HG03469 (cell line): Measurements from ENCODE around the gene NFU1.
A peak's percentile ranks its signal among the peaks of the same experiment; 100 is the strongest.

ENCODE experiments used
- ATAC-seq: cut with Tn5 transposase; IDR thresholded peaks from one replicate; pipeline ENCODE4 v1.9.1; 2021; ENCODE audit warnings: mild to moderate bottlenecking, moderate library complexity, moderate number of reproducible peaks; ENCODE audit not compliant: unreplicated experiment

Gene NFU1

DNA sequence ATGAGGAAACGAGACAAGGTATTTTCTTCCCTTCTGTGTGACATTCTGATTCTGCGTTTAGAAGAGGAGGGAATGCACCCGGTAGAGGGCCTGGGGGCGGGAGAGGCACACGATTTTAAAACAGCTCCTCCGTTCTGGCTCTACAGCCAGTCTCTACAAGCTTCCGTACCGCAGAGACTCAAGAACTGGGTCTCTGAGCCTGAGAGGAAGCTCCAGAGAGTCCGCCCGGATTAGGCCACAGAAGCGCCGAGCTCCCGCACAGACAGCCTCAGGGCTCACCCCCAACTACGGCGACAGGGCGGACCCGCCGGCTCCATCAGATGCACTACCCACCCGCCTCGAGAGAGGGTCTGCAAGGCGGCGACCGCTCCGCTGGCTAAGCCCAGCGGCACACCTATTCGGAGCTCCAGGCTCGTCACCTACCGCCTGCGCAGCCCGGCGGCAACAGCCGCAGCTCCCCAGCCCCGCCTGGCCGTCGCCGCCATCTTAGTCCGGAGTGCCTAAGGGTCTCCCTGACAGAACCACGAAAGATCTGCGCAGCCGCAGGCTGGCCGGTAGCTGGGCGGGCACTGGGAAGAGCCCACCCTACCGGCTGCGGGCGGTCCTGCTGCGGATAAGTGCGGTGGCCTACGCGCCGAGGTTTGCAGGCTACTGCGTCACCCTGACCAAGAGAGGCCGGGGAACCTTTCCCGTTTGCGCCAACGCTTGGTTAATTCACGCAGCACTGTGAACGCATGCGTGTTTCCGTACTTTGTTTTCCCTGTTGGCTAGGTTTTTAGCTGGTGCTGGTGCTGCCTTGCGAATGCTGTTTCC is at the start of gene NFU1:
Gene NFU1, minus strand, starts transcription at position 498 of the 813 bp plus-strand sequence. Its CDS starts 13 bp downstream, at position 485.
- ATAC-seq = peak; percentile 94

DNA sequence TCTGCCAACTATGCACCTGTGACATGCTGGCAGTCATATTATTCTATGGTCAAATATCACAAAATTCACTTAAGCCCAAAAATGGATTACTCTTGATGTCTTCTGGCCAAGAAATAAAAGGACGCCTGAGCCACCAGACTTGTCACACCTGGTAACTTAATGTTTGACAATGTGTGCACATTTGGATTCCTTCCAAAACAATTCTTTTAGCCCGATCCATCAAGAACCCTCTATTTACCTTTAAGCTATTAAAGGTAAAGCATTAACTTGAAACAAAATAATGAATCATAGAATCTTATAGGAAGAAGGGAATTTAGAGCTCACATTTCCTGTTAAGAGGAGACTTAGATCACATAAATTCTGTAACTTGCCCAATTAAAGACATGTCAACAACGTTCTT is 46.5 kb upstream of the NFU1 start:
- ATAC-seq = no peak

GRCh38 chr2:69483024-69483423 is 45.8 kb upstream of the NFU1 start:
- no peak for ATAC-seq

- no peak for ATAC-seq
These were observed 45.2 kb upstream of the NFU1 start for GRCh38 chr2:69482471-69482870.

GRCh38 chr2:69481421-69481820 is 44.2 kb upstream of the NFU1 start:
- ATAC-seq = no peak

DNA sequence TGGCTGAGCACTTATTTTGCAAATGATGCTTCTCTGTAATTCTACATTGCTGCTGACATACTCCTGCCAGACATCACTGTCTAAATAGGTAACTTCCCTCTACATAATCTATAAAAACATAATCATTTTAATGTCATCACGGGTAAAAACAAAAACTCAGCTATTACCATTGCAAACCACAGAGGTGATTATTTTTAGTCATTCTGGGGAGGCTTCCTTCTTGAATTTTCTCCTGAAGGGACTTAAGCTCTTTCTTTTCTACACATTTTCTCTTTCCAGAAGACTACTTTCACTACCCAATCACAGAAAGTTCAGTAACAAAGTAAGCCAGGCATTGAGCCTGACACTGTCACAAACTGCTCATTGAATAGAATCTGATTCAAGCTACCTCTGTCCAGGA is 40.4 kb upstream of the NFU1 start:
- ATAC-seq = no peak

DNA sequence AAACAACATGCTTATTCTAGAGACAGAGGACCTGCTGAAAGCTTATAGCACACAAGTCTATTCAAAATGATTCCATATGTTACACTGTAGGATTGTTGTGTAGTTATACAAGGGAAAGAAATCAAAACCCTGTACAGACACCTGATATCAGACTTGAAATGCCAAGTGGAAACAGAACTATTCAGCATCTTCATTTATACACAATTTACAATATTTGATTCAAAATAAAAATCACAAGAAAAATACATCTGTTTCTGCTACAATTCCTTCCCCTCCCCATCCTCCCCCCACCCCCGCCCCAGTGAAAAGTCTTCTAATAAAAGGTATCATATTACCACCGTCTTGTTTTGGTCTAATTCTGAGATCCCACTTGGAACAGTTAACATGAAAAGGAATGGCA is 37.5 kb upstream of the NFU1 start:
- no peak for ATAC-seq

GRCh38 chr2:69471793-69472192 is 34.6 kb upstream of the NFU1 start:
- no peak for ATAC-seq

GRCh38 chr2:69470911-69471310 is 33.7 kb upstream of the NFU1 start:
- no peak for ATAC-seq

GRCh38 chr2:69469784-69470183 is 32.5 kb upstream of the NFU1 start:
- no peak for ATAC-seq

GRCh38 chr2:69469375-69469774 is 32.1 kb upstream of the NFU1 start:
- no peak for ATAC-seq

- no peak for ATAC-seq
These were observed 29.5 kb upstream of the NFU1 start for GRCh38 chr2:69466728-69467127.

DNA sequence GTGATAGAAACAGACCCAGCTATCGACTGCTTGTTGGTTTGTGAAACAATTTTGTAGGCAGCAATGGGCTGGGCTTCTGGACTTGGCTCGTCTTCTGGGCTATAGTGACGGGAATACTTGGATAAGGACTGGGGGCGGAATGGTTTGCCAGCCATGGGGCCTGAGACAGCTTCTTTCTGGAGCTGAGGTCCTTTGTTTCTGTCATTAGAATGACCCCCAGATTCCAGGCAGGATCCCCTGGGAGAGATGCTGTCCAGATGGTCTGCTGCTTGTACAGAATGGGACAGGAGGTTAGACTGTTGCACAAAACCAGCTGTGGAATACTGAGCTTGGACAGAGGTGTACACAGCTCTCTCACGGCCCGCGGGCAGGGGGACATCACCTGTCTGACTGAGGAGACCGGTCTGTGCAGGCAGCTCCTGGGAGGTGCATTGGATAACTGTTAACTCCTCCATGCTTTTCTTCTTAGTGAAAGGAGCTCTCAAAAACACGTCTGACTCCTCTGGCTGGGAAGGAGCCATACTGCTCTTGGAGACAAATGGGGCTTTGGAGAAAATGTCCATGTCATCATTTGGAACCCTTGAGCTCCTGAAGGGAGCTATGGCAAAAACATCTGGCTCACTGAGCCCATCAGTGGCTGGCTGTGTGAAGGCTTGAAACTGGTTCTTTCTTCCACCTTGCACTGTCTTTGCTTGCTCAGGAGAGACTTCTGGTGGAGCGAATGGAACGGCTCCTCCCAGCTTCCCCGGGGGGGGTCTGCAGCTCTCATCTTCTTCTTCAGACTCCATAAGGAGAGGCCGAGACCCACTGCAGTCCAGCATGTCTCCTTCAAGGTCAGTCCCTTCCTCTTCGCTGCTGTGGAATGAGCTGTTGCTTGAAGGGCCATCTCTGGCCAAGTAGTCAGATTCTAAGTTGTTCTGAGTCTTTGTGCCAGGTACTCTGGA is 28.6 kb upstream of the NFU1 start:
- ATAC-seq = no peak

DNA sequence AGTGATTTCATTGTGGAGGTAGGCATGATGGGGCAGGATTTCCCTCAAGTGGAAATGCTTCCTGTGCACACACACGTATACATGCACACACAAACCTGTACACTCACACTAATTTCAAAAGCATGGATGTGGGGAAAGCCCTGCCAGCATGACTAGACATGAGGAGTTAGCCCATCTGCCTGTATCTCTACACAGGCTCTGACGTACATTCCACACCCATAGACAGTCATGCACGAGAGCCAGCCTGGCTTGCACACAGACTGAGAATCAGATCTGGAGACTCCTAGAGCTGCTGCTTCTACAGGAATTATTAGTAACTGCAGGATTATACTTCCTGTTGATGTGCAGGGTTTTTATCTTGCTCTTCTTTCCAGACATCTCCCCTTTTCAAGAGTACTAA is 27.3 kb upstream of the NFU1 start:
- ATAC-seq = no peak

DNA sequence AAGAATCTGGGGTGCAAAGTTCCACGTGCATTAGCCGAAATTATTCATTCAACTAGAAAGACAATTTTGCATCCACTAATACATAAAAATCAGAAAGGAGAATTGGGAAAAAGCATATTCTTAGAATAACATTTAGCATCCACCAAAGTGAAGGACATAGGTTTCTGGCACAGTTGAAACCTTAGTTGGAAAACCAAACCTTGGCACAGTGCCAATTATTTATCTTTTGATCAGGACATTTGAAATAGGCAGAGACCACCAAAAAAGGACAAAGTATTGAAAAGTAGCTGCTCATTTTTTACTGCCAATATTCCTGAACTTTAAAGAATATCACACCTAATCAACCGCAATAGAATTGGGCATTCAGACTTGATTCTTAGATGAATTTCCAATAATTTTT is 25.5 kb upstream of the NFU1 start:
- ATAC-seq = no peak

DNA sequence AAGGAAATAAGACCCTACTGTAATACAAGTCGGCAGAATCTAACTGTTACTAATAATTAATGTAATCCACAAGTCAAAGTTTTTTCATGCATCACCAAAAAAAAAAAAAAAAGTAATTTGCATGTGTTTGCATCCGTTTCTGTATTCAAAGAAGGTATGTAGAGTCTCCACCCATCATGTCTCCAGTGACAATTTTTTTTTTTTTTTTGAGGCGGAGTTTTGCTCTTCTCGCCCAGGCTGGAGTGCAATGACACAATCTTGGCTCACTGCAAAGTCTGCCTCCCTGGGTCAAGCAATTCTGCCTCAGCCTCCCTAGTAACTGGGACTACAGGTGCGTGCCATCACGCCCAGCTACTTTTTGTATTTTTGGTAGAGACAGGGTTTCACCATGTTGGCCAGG is 24.2 kb upstream of the NFU1 start:
- ATAC-seq = no peak

DNA sequence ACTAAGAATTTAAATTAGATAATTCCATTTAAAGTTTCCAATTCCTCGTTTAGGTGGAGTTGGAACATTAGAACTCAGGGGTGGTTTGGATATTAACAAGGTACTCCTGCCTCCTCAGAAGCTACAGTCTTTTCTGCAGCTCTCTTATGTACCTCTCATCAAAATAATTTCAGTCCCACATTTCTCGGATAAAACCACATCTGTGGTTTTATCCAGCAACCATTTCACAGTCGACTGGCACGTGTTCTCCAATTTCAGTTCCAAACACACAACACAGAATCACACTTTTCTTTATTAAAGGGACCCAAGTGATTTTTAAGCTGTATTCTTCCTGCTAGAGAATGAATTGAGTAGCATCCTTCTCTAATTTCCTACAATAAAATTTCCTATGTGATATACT is 22.7 kb upstream of the NFU1 start:
- ATAC-seq = no peak

DNA sequence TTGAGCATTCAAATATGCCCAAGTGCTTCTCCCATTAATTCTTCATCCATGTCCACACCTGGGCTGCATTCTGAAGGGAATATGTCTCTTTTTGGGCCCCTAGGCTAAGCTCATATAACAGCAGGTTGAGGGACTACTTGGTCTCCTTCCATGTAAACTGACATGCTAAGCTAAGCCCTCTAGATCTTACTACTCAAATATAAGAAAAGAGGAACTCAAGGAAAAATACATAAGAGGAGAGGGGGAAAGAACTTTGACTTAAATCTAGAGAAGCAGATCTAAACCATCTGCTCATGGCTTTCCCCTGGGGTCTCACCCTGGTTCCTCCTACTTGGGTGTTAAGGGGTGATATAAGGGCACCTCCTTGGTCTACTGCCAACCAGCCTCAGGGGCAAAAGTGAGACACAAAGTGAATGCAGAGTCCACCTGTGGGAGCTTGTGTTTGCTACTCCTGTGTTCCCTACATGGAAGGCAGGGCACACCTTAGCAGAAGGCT is 19.8 kb upstream of the NFU1 start:
- no peak for ATAC-seq

- ATAC-seq = no peak
These were observed 18.9 kb upstream of the NFU1 start for GRCh38 chr2:69456154-69456553.

DNA sequence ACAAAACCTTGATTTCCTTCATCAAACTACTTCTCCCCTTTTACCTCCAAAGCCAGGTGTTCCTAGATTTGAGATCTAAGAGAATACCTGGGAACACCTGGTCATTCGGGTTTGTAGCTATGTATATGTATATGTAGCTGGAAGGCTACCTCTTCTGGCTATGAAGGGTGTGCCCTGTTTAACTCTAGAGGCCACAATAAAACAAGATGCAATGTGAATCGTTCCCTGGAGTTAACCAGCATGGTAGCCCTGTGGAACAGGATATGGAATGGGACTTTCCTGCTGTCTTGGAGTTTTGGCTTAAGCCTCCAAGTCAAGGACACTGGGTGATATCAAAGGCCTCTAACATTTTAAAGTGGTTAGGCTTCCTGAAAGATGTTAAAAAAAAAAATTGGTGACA is 17.7 kb upstream of the NFU1 start:
- ATAC-seq = no peak

DNA sequence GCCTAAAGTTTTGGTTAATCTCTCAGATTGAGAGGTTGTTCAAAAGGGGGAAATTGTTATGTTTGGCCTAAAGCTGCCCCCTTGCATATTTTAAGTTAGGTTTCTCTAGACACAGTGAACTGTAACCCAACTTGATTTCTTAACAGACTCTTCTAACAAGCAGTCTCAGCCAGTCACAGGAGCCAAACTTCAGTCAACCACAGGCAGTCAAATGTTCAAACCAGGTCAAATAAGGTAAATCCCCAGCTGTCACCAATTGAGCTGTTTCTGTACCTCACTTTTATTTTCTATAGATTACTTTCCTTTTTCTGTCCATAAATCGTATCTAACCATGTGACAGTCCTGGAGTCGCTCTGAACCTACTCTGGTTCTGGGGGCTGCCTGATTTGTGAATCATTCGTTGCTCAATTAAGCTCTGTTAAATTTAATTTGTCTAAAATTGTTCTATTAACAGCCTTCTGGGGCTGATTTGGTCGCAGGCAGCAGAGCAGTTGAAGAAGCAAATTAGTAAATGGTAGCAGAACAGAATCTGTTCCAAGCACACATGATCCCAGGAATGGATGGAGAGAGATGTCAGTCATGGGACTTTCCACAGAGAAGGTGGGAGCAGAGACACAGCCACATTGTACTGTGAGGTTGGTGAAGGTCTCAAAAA is 16.4 kb upstream of the NFU1 start:
- ATAC-seq = peak; percentile 95
